ENCODE measurements around the gene SIM2. TPM values are rescaled to one million over a fixed set of nuclear protein-coding genes. Genes with fewer than 3 reads are reported as not detected.

The SIM2 gene
- under 0.01 and 0.13 TPM in 2 replicates for total RNA-seq

GRCh38 chr21:36698981-36699545, at the start of gene SIM2:
Gene SIM2 (plus strand): TSS chr21:36699115. CDS start chr21:36699747, 632 bp downstream.

Other genes with a start within 250 kb of the SIM2 start
- gene CLDN14, start 219.0 kb upstream of the SIM2 start, total RNA-seq = 0.26 and 1.1 TPM in 2 replicates